ENCODE measurements around the gene VWA7. TPM values are rescaled to one million over a fixed set of nuclear protein-coding genes. Genes with fewer than 3 reads are reported as not detected.
A peak's percentile ranks its signal among the peaks of the same experiment; 100 is the strongest.
"Not testable (repeated sequence)": the region's sequence is repeated elsewhere in the genome, so short reads cannot be mapped to it uniquely, and the experiment has no call there.

Gene VWA7
- total RNA-seq, 2 donors from 2014 or later, result 4.2 to 6.3 TPM

DNA sequence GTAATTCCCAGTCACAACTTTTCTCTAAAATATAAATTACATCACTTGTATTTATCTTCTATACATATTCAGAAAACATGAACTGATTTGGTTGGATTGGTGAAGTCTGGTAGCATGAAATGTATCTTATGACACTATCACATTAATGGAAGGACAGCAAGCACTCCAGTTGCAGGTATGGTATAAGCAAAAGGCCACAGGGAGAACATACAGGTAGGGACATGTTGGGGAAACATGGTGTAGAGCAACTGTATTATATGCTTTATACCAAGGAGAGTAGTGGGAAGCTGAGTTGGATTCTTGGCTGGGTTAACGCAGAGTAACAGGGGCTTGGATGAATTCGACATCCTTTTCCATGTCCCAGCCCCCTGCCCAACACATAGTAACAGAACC is 19.9 kb upstream of the VWA7 start:
- intact Hi-C loops (cut with DNase I), result no loop called here
- H3K27ac ChIP-seq, result peak overlapping the region in 1 of 4 donors; percentile 95

DNA sequence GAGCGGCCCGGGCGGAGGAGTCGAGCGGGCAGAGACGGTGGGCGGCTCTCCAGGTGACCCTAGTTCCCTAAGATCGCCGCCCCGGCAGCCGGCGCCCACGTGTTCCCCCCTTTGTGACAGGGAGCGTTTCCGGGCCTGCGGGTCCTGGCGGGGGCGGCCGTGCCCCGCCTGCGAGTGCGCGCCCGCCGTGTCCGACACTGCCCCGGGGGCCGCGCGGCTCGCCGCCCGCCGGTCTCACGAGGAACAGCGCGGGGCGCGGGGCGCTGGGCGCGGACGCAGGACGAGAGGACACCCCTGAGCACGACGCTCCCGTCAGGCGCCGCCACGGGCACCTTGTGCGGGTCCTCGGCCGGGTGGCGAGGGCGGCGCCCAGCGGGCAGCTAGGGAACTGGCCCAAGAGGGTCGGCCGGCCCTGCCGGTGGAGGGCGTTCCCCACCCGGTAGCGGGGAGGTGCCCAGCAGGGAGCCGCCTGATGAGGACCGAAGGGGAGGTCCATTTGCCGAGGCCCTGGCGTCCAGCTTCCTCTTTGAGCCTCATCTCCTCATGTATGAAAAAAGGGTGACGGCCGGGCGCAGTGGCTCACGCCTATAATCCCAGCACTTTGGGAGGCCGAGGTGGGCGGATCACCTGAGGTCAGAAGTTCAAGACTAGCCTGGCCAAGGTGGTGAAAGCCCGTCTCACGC is 18.6 kb upstream of the VWA7 start, which contains the start of gene VARS1:
Gene VARS1 (minus strand): TSS at position 137 of the 683 bp plus-strand sequence. CDS start 535 bp downstream, outside the sequence.
- TF ChIP-seq POLR2A (IDR thresholded peaks at IDR 0.05), result peak; percentile 38 to 60 (median 49)
- TF ChIP-seq, protein P1, sequence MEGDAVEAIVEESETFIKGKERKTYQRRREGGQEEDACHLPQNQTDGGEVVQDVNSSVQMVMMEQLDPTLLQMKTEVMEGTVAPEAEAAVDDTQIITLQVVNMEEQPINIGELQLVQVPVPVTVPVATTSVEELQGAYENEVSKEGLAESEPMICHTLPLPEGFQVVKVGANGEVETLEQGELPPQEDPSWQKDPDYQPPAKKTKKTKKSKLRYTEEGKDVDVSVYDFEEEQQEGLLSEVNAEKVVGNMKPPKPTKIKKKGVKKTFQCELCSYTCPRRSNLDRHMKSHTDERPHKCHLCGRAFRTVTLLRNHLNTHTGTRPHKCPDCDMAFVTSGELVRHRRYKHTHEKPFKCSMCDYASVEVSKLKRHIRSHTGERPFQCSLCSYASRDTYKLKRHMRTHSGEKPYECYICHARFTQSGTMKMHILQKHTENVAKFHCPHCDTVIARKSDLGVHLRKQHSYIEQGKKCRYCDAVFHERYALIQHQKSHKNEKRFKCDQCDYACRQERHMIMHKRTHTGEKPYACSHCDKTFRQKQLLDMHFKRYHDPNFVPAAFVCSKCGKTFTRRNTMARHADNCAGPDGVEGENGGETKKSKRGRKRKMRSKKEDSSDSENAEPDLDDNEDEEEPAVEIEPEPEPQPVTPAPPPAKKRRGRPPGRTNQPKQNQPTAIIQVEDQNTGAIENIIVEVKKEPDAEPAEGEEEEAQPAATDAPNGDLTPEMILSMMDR (IDR thresholded peaks at IDR 0.05), result peak; percentile 68 to 98 (median 88)
- intact Hi-C loops (cut with DNase I), result no loop called here
- H3K27me3 ChIP-seq, result no peaks in the 10 kb centered on the region
- H3K4me3 ChIP-seq, result peak within 1 kb of the TSS; percentile 41 to 78
- 0% methylated on average over 8 to 35 of the region's 75 CpGs for WGBS, 2 donors
- H3K36me3 ChIP-seq (replicated peaks in 1 of 2; ENCODE audit: insufficient read depth in 1 of 2, low read depth in 2 of 2), result peaks cover 0 to 3% of the 10 kb centered on the region in 2 donors
- peaks cover 22% of the 10 kb centered on the region for H3K4me1 ChIP-seq
- H3K9me3 ChIP-seq, result no peaks in the 10 kb centered on the region
- peak; percentile 92 to 93 (median 92) for DNase-seq
- H3K27ac ChIP-seq, result peak within 1 kb of the TSS; percentile 94 to 100 (median 94)
- peak; percentile 97 for ATAC-seq

More for the DNA sequence above, 19.9 kb upstream of the VWA7 start:
- peaks cover 22% of the 10 kb centered on the region for H3K4me1 ChIP-seq
- no peak overlapping the region for H3K4me3 ChIP-seq
- DNase-seq (no peak), ATAC-seq (no peak)
- TF ChIP-seq, protein P1 (IDR thresholded peaks at IDR 0.05), result no peak
- no peak for TF ChIP-seq POLR2A (IDR thresholded peaks at IDR 0.05)
- H3K9me3 ChIP-seq, result no peaks in the 10 kb centered on the region
- H3K36me3 ChIP-seq (replicated peaks in 1 of 2; ENCODE audit: insufficient read depth in 1 of 2, low read depth in 2 of 2), result no peaks in the 10 kb centered on the region
- 86 to 95% methylated on average over 2 of the region's 2 CpGs for WGBS, 2 donors
- H3K27me3 ChIP-seq, result no peaks in the 10 kb centered on the region

GRCh38 chr6:31794866-31795615 is 17.9 kb upstream of the VWA7 start:
- Histone ChIP-seq H3K27me3 (no peaks in the 10 kb centered on the region), H3K4me1 (peaks cover 22% of the 10 kb centered on the region), H3K4me3 (peak overlapping the region; percentile 41 to 78), H3K27ac (peak overlapping the region; percentile 94 to 100 (median 94)), H3K9me3 (no peaks in the 10 kb centered on the region), H3K36me3 (replicated peaks in 1 of 2; ENCODE audit: insufficient read depth in 1 of 2, low read depth in 2 of 2) (peaks cover 0 to 3% of the 10 kb centered on the region in 2 donors)
- DNase-seq, result no peak
- TF ChIP-seq POLR2A (IDR thresholded peaks at IDR 0.05), result no peak
- TF ChIP-seq, protein P1 (IDR thresholded peaks at IDR 0.05), result no peak
- ATAC-seq, result peak; percentile 20
- 1% methylated on average over 19 to 44 of the region's 44 CpGs for WGBS, 2 donors
- intact Hi-C loops (cut with DNase I), result no loop called here

DNA sequence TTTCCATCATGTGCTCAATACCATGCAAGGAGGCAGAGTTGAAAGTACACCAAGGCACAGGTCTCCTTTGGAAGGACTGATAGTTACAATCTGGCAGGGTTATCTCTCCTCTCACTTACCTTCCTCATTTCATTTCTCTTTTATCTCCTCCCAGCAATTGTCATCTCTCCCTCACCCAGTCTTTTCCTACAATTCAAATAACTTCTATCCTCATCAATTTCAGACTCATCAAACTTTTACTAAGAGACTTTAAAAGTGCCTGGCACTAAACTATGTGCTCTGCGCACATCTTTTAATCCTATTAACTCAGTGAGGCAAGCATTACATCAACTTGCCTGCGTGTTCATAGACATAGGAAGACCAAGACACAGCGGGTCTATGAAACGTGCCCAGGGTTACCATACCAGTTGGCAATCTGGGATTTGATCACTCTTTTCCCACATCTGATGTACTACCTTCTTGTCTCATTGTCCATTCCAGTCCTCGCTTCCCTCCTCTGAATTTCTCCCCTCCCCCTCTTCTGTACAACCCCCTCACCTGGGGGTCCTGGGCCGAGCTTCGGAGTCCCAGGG is 17.3 kb upstream of the VWA7 start:
- ATAC-seq (no peak), DNase-seq (no peak)
- TF ChIP-seq, protein P1 (IDR thresholded peaks at IDR 0.05), result no peak
- TF ChIP-seq POLR2A (IDR thresholded peaks at IDR 0.05), result peak in 1 of 3 donors; percentile 20
- Histone ChIP-seq H3K27ac (peak overlapping the region; percentile 94 to 100 (median 94)), H3K4me3 (peak overlapping the region; percentile 41 to 78), H3K36me3 (replicated peaks in 1 of 2; ENCODE audit: insufficient read depth in 1 of 2, low read depth in 2 of 2) (peaks cover 0 to 3% of the 10 kb centered on the region in 2 donors), H3K4me1 (peaks cover 22% of the 10 kb centered on the region), H3K9me3 (no peaks in the 10 kb centered on the region), H3K27me3 (no peaks in the 10 kb centered on the region)
- WGBS, 2 donors, result 9 to 11% methylated on average over 6 to 7 of the region's 7 CpGs
- intact Hi-C loops (cut with DNase I), result no loop called here

DNA sequence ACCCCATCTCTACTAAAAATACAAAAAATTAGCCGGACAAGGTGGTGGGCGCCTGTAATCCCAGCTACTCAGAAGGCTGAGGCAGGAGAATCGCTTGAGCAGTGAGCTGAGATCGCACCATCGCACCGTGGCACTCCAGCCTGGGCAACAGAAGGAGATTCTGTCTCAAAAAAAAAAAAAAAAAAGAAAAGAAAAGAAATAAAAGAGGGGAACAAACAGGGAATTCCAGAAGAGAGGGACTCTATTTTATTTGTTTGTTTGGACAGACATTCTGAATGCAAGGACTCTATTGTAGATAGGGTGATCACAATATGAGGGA is 16.8 kb upstream of the VWA7 start:
- intact Hi-C loops (cut with DNase I); H3K36me3 ChIP-seq (replicated peaks in 1 of 2; ENCODE audit: insufficient read depth in 1 of 2, low read depth in 2 of 2); H3K9me3 ChIP-seq; H3K4me3 ChIP-seq; ATAC-seq; H3K27me3 ChIP-seq; DNase-seq: not testable (repeated sequence)
- WGBS, 2 donors, result 82 to 89% methylated on average over 6 of the region's 6 CpGs
- H3K27ac ChIP-seq, result peak overlapping the region in 1 of 4 donors; percentile 95
- H3K4me1 ChIP-seq, result peaks cover 22% of the 10 kb centered on the region

All from body of pancreas (tissue), 4 donors.